ENCODE data around the gene PDE7B. TPM values are rescaled to one million over a fixed set of nuclear protein-coding genes. Genes with fewer than 3 reads are reported as not detected.
"Not testable (repeated sequence)": the region's sequence is repeated elsewhere in the genome, so short reads cannot be mapped to it uniquely, and the experiment has no call there.

Gene PDE7B
- total RNA-seq, 4 donors from 2014 or later = 12.9 to 22.5 (median 16.4) TPM

GRCh38 chr6:135854799-135855198, 3.3 kb downstream of the PDE7B start:
- no peaks in the 10 kb centered on the region for H3K27me3 ChIP-seq
- peak overlapping the region in 2 of 4 donors; percentile 30 to 83 for H3K27ac ChIP-seq
- 94 to 99% methylated on average over 2 of the region's 2 CpGs for WGBS, 2 donors
- H3K36me3 ChIP-seq = no peaks in the 10 kb centered on the region
- no peaks in the 10 kb centered on the region for H3K9me3 ChIP-seq
- TF ChIP-seq EP300 (IDR thresholded peaks at IDR 0.05) = no peak
- TF ChIP-seq, protein P1, sequence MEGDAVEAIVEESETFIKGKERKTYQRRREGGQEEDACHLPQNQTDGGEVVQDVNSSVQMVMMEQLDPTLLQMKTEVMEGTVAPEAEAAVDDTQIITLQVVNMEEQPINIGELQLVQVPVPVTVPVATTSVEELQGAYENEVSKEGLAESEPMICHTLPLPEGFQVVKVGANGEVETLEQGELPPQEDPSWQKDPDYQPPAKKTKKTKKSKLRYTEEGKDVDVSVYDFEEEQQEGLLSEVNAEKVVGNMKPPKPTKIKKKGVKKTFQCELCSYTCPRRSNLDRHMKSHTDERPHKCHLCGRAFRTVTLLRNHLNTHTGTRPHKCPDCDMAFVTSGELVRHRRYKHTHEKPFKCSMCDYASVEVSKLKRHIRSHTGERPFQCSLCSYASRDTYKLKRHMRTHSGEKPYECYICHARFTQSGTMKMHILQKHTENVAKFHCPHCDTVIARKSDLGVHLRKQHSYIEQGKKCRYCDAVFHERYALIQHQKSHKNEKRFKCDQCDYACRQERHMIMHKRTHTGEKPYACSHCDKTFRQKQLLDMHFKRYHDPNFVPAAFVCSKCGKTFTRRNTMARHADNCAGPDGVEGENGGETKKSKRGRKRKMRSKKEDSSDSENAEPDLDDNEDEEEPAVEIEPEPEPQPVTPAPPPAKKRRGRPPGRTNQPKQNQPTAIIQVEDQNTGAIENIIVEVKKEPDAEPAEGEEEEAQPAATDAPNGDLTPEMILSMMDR (IDR thresholded peaks at IDR 0.05) = no peak
- TF ChIP-seq POLR2A (IDR thresholded peaks at IDR 0.05) = no peak
- H3K4me3 ChIP-seq = peak overlapping the region in 1 of 4 donors; percentile 43
- no peak for DNase-seq (ENCODE audit: low spot score in 2 of 2)
- H3K4me1 ChIP-seq = peaks cover 0 to 35% (median 3%) of the 10 kb centered on the region in 4 donors

- no peaks in the 10 kb centered on the region for H3K9me3 ChIP-seq
- DNase-seq (ENCODE audit: low spot score in 2 of 2) = no peak
- no peak for TF ChIP-seq EP300 (IDR thresholded peaks at IDR 0.05)
- no peak for TF ChIP-seq POLR2A (IDR thresholded peaks at IDR 0.05)
- TF ChIP-seq, protein P1 (IDR thresholded peaks at IDR 0.05) = no peak
- H3K27ac ChIP-seq = no peak overlapping the region
- H3K4me3 ChIP-seq = no peak overlapping the region
- no peaks in the 10 kb centered on the region for H3K36me3 ChIP-seq
- no peaks in the 10 kb centered on the region for H3K27me3 ChIP-seq
- peaks cover 0 to 15% (median 0%) of the 10 kb centered on the region in 4 donors for H3K4me1 ChIP-seq
Measured at GRCh38 chr6:135858931-135859330, 7.4 kb downstream of the PDE7B start.

DNA sequence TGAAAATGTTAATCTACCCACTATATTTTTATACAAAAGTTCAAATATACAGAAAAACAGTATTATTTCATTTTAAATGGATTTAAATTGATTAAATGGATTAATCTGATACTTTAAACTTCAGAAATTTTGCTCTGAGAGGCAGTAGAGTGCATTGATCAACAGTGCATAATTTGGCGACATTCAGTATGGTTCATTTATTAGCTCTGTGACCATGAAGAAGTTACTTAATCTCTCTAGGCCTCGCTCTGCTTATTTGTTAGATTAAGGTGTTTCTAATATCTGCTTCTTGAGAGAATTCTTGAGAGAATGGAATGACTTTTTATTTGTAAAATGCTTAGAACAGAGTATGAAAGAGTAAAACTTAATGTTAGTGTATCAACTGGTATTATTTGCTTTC, 8.9 kb downstream of the PDE7B start:
- H3K27ac ChIP-seq = no peak overlapping the region
- DNase-seq (ENCODE audit: low spot score in 2 of 2) = no peak
- no peak for TF ChIP-seq EP300 (IDR thresholded peaks at IDR 0.05)
- TF ChIP-seq, protein P1 (IDR thresholded peaks at IDR 0.05) = no peak
- no peak for TF ChIP-seq POLR2A (IDR thresholded peaks at IDR 0.05)
- WGBS, 2 donors = 88 to 90% methylated on average over 2 of the region's 2 CpGs
- peaks cover 0 to 9% (median 0%) of the 10 kb centered on the region in 4 donors for H3K4me1 ChIP-seq
- H3K27me3 ChIP-seq = no peaks in the 10 kb centered on the region
- H3K9me3 ChIP-seq = peaks cover 0 to 2% (median 0%) of the 10 kb centered on the region in 4 donors
- no peak overlapping the region for H3K4me3 ChIP-seq
- no peaks in the 10 kb centered on the region for H3K36me3 ChIP-seq

DNA sequence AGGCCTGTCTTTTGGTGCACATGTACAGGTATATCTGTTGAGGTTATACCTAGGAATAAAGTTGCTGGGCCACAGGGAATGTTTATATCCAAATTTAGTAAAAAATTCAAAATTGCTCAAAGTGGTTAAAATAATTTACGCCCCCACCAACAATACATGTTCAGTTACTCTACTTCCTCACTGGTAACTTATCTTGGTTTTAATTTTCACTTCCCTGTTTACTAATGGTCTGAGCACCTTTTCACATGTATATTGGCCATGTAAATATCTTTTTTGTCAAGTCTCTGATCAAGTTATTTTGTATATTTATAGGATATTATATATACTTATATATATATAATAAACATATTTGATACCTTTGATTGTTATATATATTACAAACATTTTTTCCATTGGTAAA, 9.7 kb downstream of the PDE7B start:
- H3K9me3 ChIP-seq = peaks cover 0 to 2% (median 0%) of the 10 kb centered on the region in 4 donors
- H3K27me3 ChIP-seq = no peaks in the 10 kb centered on the region
- H3K4me3 ChIP-seq = no peak overlapping the region
- 86% methylated on average over 1 of the region's 1 CpG for WGBS, 2 donors
- peaks cover 0 to 9% (median 0%) of the 10 kb centered on the region in 4 donors for H3K4me1 ChIP-seq
- H3K27ac ChIP-seq = no peak overlapping the region
- TF ChIP-seq EP300 (IDR thresholded peaks at IDR 0.05) (no peak), POLR2A (IDR thresholded peaks at IDR 0.05) (no peak)
- TF ChIP-seq, protein P1 (IDR thresholded peaks at IDR 0.05) = no peak
- no peak for DNase-seq (ENCODE audit: low spot score in 2 of 2)
- no peaks in the 10 kb centered on the region for H3K36me3 ChIP-seq

- WGBS, 2 donors = 93 to 98% methylated on average over 2 of the region's 2 CpGs
Measured at GRCh38 chr6:135864929-135865328, 13.4 kb downstream of the PDE7B start.

More at GRCh38 chr6:135864929-135865328, 13.4 kb downstream of the PDE7B start:
- not testable (repeated sequence) for H3K36me3 ChIP-seq; DNase-seq (ENCODE audit: low spot score in 2 of 2); H3K27me3 ChIP-seq; H3K4me3 ChIP-seq; H3K9me3 ChIP-seq; H3K27ac ChIP-seq
- peaks cover 0 to 11% (median 0%) of the 10 kb centered on the region in 4 donors for H3K4me1 ChIP-seq

Data from tibial nerve (tissue), 4 donors.